Measurements from ENCODE around the gene PPFIBP1. TPM values are rescaled to one million over a fixed set of nuclear protein-coding genes. Genes with fewer than 3 reads are reported as not detected.
"Not testable (repeated sequence)": the region's sequence is repeated elsewhere in the genome, so short reads cannot be mapped to it uniquely, and the experiment has no call there.

PPFIBP1 gene
- polyA plus RNA-seq, 2 of the 4 experiments (the other 2 are of a cell fraction): 24.8 to 89.0 TPM

DNA sequence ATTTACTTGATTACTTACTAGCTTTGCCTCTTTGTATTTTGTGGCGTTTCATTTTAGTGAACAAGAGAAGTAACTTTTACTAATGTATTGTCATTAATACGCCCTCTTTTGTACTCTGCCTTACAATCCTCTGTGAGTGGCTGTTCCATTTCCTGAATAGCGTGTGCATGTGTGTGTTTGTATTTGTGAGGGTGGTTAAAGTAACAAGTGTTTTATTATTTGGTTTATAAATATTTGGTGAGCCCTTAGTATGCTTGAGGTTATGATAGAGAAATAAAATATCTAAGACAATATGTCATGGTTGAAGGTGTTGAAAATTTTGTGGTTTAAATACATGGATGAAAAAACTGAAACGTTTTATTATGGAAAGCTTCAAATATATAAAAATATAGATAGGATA is 100.6 kb downstream of the PPFIBP1 start:
- 66% methylated on average over 4 of the region's 4 CpGs for WGBS (ENCODE audit: missing lambda C conversion rate)
- FAIRE-seq: no peak
- Histone ChIP-seq H3K9me3 (no peaks in the 10 kb centered on the region), H3K4me2 (no peak overlapping the region), H3K27ac (peak overlapping the region in 1 of 2 experiments; percentile 21; a peak in 1 of 6 replicates), H3K4me3 (no peak overlapping the region), H3K4me1 (peaks cover 54% of the 10 kb centered on the region)
- ChIA-PET POLR2A (no interaction called here), CTCF (interaction anchor here (0.7 to 2.6 kb wide), 4 partner anchors 10 to 184 kb away, joined by 3 to 12 read pairs (median 4); no protein-coding TSS in a partner anchor)
- ATAC-seq: no peak
- no peak for TF ChIP-seq JUN (IDR thresholded peaks at IDR 0.05)
- TF ChIP-seq, protein P1, sequence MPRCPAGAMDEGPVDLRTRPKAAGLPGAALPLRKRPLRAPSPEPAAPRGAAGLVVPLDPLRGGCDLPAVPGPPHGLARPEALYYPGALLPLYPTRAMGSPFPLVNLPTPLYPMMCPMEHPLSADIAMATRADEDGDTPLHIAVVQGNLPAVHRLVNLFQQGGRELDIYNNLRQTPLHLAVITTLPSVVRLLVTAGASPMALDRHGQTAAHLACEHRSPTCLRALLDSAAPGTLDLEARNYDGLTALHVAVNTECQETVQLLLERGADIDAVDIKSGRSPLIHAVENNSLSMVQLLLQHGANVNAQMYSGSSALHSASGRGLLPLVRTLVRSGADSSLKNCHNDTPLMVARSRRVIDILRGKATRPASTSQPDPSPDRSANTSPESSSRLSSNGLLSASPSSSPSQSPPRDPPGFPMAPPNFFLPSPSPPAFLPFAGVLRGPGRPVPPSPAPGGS (IDR thresholded peaks at IDR 0.05): no peak
- TF ChIP-seq POLR2A (IDR thresholded peaks at IDR 0.05; ENCODE audit: low read length): no peak
- no peak for TF ChIP-seq ZC3H11A (IDR thresholded peaks at IDR 0.05)
- no peak for TF ChIP-seq RAD21 (conservative IDR thresholded peaks at IDR 0.05 in 1 of 2, IDR thresholded peaks at IDR 0.05 in 1 of 2)
- TF ChIP-seq CEBPB (IDR thresholded peaks at IDR 0.05): no peak
- no peak for TF ChIP-seq HES2 (IDR thresholded peaks at IDR 0.05)
- no peak for TF ChIP-seq KDM1A (IDR thresholded peaks at IDR 0.05; ENCODE audit: low read depth)
- TF ChIP-seq NPAS2 (CRISPR knock-in tag; IDR thresholded peaks at IDR 0.05; ENCODE audit: borderline replicate concordance): no peak
- no peak for TF ChIP-seq E2F6 (IDR thresholded peaks at IDR 0.05; ENCODE audit: borderline replicate concordance, low read depth)
- no peak for TF ChIP-seq CBX8 (IDR thresholded peaks at IDR 0.05)
- TF ChIP-seq HOXA7 (CRISPR knock-in tag; IDR thresholded peaks at IDR 0.05): no peak
- TF ChIP-seq EHF (CRISPR knock-in tag; IDR thresholded peaks at IDR 0.05): no peak
- TF ChIP-seq, protein P2, sequence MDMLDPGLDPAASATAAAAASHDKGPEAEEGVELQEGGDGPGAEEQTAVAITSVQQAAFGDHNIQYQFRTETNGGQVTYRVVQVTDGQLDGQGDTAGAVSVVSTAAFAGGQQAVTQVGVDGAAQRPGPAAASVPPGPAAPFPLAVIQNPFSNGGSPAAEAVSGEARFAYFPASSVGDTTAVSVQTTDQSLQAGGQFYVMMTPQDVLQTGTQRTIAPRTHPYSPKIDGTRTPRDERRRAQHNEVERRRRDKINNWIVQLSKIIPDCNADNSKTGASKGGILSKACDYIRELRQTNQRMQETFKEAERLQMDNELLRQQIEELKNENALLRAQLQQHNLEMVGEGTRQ (IDR thresholded peaks at IDR 0.05): no peak
- TF ChIP-seq NR3C1 (IDR thresholded peaks at IDR 0.05): no peak
- no peak for TF ChIP-seq HOXB13 (CRISPR knock-in tag; IDR thresholded peaks at IDR 0.05; ENCODE audit: low read depth)
- TF ChIP-seq JUNB (IDR thresholded peaks at IDR 0.05): no peak
- no peak for TF ChIP-seq RARB (CRISPR knock-in tag; IDR thresholded peaks at IDR 0.05)
- no peak for TF ChIP-seq GATA3 (IDR thresholded peaks at IDR 0.05; ENCODE audit: borderline replicate concordance)
- TF ChIP-seq SREBF2 (IDR thresholded peaks at IDR 0.05): no peak
- DNase-seq (ENCODE audit: low read depth in 1 of 2, low spot score in 1 of 2): no peak

- ChIA-PET POLR2A (interaction anchor here (0.6 to 2.4 kb wide), 2 partner anchors 34 to 103 kb away, joined by 3 to 13 read pairs; partner anchors contain the start of gene PPFIBP1), CTCF (interaction anchor here (0.6 to 1.8 kb wide), 5 partner anchors 8 to 203 kb away, joined by 3 to 5 read pairs (median 3); no protein-coding TSS in a partner anchor)
- TF ChIP-seq CEBPB (IDR thresholded peaks at IDR 0.05) (peak; percentile 87 to 89), MAZ (IDR thresholded peaks at IDR 0.05; ENCODE audit: borderline replicate concordance, low read depth, low read length) (no peak)
- no peak for DNase-seq (ENCODE audit: low read depth in 1 of 2, low spot score in 1 of 2)
- 60% methylated on average over 7 of the region's 7 CpGs for WGBS (ENCODE audit: missing lambda C conversion rate)
- H3K4me3 ChIP-seq: no peak overlapping the region
- H3K27ac ChIP-seq: peak overlapping the region in 1 of 2 experiments; percentile 55; a peak in 3 of 6 replicates
- no peaks in the 10 kb centered on the region for H3K9me3 ChIP-seq
- no peak for FAIRE-seq
- peak in 1 of 2 experiments; percentile 39; a peak in 1 of 6 replicates for ATAC-seq
- peaks cover 48% of the 10 kb centered on the region for H3K4me1 ChIP-seq
- H3K4me2 ChIP-seq: peak overlapping the region; percentile 38
Measured at GRCh38 chr12:27627123-27627852, 103.3 kb downstream of the PPFIBP1 start.

DNA sequence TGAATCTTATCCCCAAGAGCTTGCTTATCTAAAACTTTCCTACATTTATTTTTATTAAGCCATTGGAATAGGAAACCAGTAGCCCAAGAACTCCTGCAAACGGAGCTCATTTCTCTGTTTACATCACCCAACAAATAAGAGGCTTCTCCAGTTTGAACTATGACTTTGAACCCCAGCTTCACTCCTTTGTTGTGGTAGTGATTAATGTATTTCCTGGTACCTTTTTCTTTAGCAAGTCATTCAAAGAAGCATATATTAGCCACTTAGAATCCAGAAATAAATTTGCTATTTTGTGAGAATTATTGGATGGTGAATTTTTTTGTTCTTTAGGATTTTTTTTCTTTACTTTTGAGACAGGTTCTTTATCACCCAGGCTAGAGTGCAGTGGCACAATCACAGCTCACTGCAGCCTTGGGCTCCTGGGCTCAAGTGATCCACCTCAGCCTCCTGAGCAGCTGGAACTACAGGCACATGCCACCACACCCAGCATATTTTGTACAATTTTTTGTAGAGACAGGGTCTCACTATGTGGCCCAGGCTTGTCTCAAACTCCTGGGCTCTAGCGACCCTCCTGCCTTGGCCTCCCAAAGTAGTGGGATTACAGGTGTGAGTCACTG is 104.0 kb downstream of the PPFIBP1 start:
- not testable (repeated sequence) for H3K9me3 ChIP-seq; FAIRE-seq; ATAC-seq; DNase-seq (ENCODE audit: low read depth in 1 of 2, low spot score in 1 of 2); H3K4me3 ChIP-seq
- 74% methylated on average over 2 of the region's 2 CpGs for whole genome bisulfite sequencing (ENCODE audit: missing lambda C conversion rate)
- CTCF ChIA-PET: interaction anchor here (0.6 to 1.8 kb wide), 3 partner anchors 25 to 203 kb away, joined by 3 to 5 read pairs (median 3); no protein-coding TSS in a partner anchor
- POLR2A ChIA-PET: interaction anchor here (2.4 kb wide), 1 partner anchor 104 kb away, joined by 13 read pairs; the partner anchor contains the start of gene PPFIBP1
- Histone ChIP-seq H3K27ac (peak overlapping the region in 1 of 2 experiments; percentile 55; a peak in 2 of 6 replicates), H3K4me1 (peaks cover 46% of the 10 kb centered on the region), H3K4me2 (peak overlapping the region; percentile 38; the same call in 1 of the 3 replicates)

- ChIA-PET POLR2A (interaction anchor here (1.0 kb wide), 1 partner anchor 106 kb away, joined by 3 read pairs; the partner anchor contains the start of gene PPFIBP1), CTCF (interaction anchor here (1.3 to 1.8 kb wide), 2 partner anchors 183 to 195 kb away, joined by 3 to 5 read pairs; partner anchors contain the start of gene SMCO2)
- H3K4me1 ChIP-seq: peaks cover 30% of the 10 kb centered on the region
- not testable (repeated sequence) for DNase-seq (ENCODE audit: low read depth in 1 of 2, low spot score in 1 of 2); H3K9me3 ChIP-seq; H3K27ac ChIP-seq; H3K4me2 ChIP-seq; ATAC-seq; H3K4me3 ChIP-seq
- 91% methylated on average over 2 of the region's 2 CpGs for WGBS (ENCODE audit: missing lambda C conversion rate)
- FAIRE-seq: peak; percentile 43
Measured at GRCh38 chr12:27630219-27630618, 106.2 kb downstream of the PPFIBP1 start.

Measured in A549 (cell line).